Superior temporal gyrus (tissue), 1 donor: Measurements from ENCODE around the gene ZDHHC3.
"Not testable (repeated sequence)": the region's sequence is repeated elsewhere in the genome, so short reads cannot be mapped to it uniquely, and the experiment has no call there.

Experiments
- DNase-seq: peaks from one replicate; pipeline ENCODE4 v3.0.0-alpha.2; 2016; ENCODE audit errors: extremely low spot score

ZDHHC3 gene

GRCh38 chr3:44965165-44965564, 10.8 kb downstream of the ZDHHC3 start:
- DNase-seq, result no peak

- DNase-seq, result no peak
Observed at GRCh38 chr3:44963571-44964325, 12.2 kb downstream of the ZDHHC3 start.

- no peak for DNase-seq
Observed at GRCh38 chr3:44962621-44963393, 13.2 kb downstream of the ZDHHC3 start.

- DNase-seq, result no peak
Observed at GRCh38 chr3:44961888-44962287, 14.1 kb downstream of the ZDHHC3 start.

- DNase-seq, result no peak
Observed at GRCh38 chr3:44960387-44961026, 15.5 kb downstream of the ZDHHC3 start.

- no peak for DNase-seq
Observed at GRCh38 chr3:44958386-44958785, 17.6 kb downstream of the ZDHHC3 start.

GRCh38 chr3:44957986-44958385, 18.0 kb downstream of the ZDHHC3 start:
- DNase-seq, result no peak

- DNase-seq, result no peak
Observed at GRCh38 chr3:44955917-44956316, 20.1 kb downstream of the ZDHHC3 start.

- no peak for DNase-seq
Observed at GRCh38 chr3:44954962-44955361, 21.0 kb downstream of the ZDHHC3 start.

- DNase-seq, result no peak
Observed at GRCh38 chr3:44954304-44954703, 21.7 kb downstream of the ZDHHC3 start.

- DNase-seq, result no peak
Observed at GRCh38 chr3:44952689-44953088, 23.3 kb downstream of the ZDHHC3 start.

GRCh38 chr3:44950275-44950734, 25.7 kb downstream of the ZDHHC3 start:
- no peak for DNase-seq

GRCh38 chr3:44949770-44950169, 26.2 kb downstream of the ZDHHC3 start:
- not testable (repeated sequence) for DNase-seq

- DNase-seq, result no peak
Observed at GRCh38 chr3:44948239-44948638, 27.7 kb downstream of the ZDHHC3 start.

GRCh38 chr3:44942202-44942921, 33.6 kb downstream of the ZDHHC3 start:
- DNase-seq, result no peak

GRCh38 chr3:44939581-44940036, 36.4 kb downstream of the ZDHHC3 start:
- DNase-seq, result no peak

- DNase-seq, result no peak
Observed at GRCh38 chr3:44932986-44933944, 42.7 kb downstream of the ZDHHC3 start.

- no peak for DNase-seq
Observed at GRCh38 chr3:44932271-44932670, 43.7 kb downstream of the ZDHHC3 start.

GRCh38 chr3:44931791-44932190, 44.2 kb downstream of the ZDHHC3 start:
- DNase-seq, result no peak

- DNase-seq, result no peak
Observed at GRCh38 chr3:44930911-44931310, 45.1 kb downstream of the ZDHHC3 start.

- DNase-seq, result no peak
Observed at GRCh38 chr3:44929782-44930181, 46.2 kb downstream of the ZDHHC3 start.
